OCI-LY1 (cell line): Measurements from ENCODE around the gene DIRAS1.

Source experiments
- H2AFZ ChIP-seq: fragments of 200-600 bp; sonication (generic), shearing (Covaris generic); 2 replicates; pipeline ENCODE4 v1.6.0; 2014; ENCODE audit warnings: antibody characterized with exemption, mild to moderate bottlenecking, low read length
- H3F3A ChIP-seq: fragments of 200-600 bp; sonication (generic), shearing (Covaris generic); 2 replicates; pipeline ENCODE4 v1.6.0; 2014; ENCODE audit warnings: mild to moderate bottlenecking, antibody characterized with exemption, low read length, moderate library complexity; ENCODE audit not compliant: insufficient read depth
- H3K27ac ChIP-seq: fragments of 200-600 bp; sonication (generic); 2 replicates; pipeline ENCODE4 v1.5.1; 2014; ENCODE audit warnings: low read length, mixed run types, mild to moderate bottlenecking, low read depth; ENCODE audit not compliant: poor library complexity, severe bottlenecking
- H3K27me3 ChIP-seq: fragments of 200-600 bp; sonication (generic); 2 replicates; pipeline ENCODE4 v1.6.0; 2014; ENCODE audit warnings: antibody characterized with exemption, mild to moderate bottlenecking, low read length, moderate library complexity; ENCODE audit not compliant: insufficient read depth
- H3K36me3 ChIP-seq: fragments of 200-600 bp; sonication (generic); 2 replicates; pipeline ENCODE4 v1.6.1; 2014; ENCODE audit warnings: mild to moderate bottlenecking, antibody characterized with exemption, low read length, moderate library complexity, mixed read lengths; ENCODE audit not compliant: insufficient read depth
- H3K4me1 ChIP-seq: fragments of 200-600 bp; sonication (generic); 2 replicates; pipeline ENCODE4 v1.5.1; 2014; ENCODE audit warnings: mild to moderate bottlenecking, low read length, moderate library complexity; ENCODE audit not compliant: insufficient read depth, severe bottlenecking
- H3K4me2 ChIP-seq: fragments of 200-600 bp; sonication (generic), shearing (Covaris generic); 2 replicates; pipeline ENCODE4 v1.6.1; 2014; ENCODE audit warnings: low read length
- H3K4me3 ChIP-seq: fragments of 200-600 bp; sonication (generic); 2 replicates; pipeline ENCODE4 v1.5.1; 2014; ENCODE audit warnings: low read length, low read depth, mild to moderate bottlenecking, mixed read lengths; ENCODE audit not compliant: poor library complexity, severe bottlenecking
- H3K79me2 ChIP-seq: fragments of 200-600 bp; shearing (Covaris generic); 2 replicates; pipeline ENCODE4 v1.6.1; 2016; ENCODE audit warnings: mixed run types, low read length, mixed read lengths; ENCODE audit not compliant: insufficient read depth
- H3K9ac ChIP-seq: fragments of 200-600 bp; sonication (generic), shearing (Covaris generic); 2 replicates; pipeline ENCODE4 v1.6.1; 2014; ENCODE audit warnings: mild to moderate bottlenecking, low read length, mixed read lengths
- H3K9me2 ChIP-seq: fragments of 200-600 bp; sonication (generic), shearing (Covaris generic); 2 replicates; pipeline ENCODE4 v1.6.1; 2014; ENCODE audit warnings: low read depth, mild to moderate bottlenecking, low read length, mixed read lengths
- H3K9me3 ChIP-seq: fragments of 200-600 bp; shearing (Covaris generic); 2 replicates; pipeline ENCODE4 v1.6.1; 2014; ENCODE audit warnings: low read length, mixed read lengths
- H4K20me1 ChIP-seq: fragments of 200-600 bp; sonication (generic), shearing (Covaris generic); 2 replicates; pipeline ENCODE4 v1.6.0; 2016; ENCODE audit warnings: mild to moderate bottlenecking, low read length; ENCODE audit not compliant: insufficient read depth
- EZH2 ChIP-seq: fragments of 200-600 bp; sonication (generic), shearing (Covaris generic); IDR thresholded peaks from 2 replicates; pipeline ENCODE4 v1.8.0; 2017; ENCODE audit warnings: borderline replicate concordance, mixed run types, mild to moderate bottlenecking, antibody characterized with exemption, low read length, moderate library complexity, mixed read lengths
- TF ChIP-seq, protein P1 (sequence below): fragments of 200-600 bp; sonication (generic), shearing (Covaris generic); IDR thresholded peaks from 2 replicates; pipeline ENCODE4 v1.5.1; 2017; ENCODE audit warnings: mild to moderate bottlenecking, antibody characterized with exemption, low read length, moderate library complexity, mixed read lengths

The DIRAS1 gene

DNA sequence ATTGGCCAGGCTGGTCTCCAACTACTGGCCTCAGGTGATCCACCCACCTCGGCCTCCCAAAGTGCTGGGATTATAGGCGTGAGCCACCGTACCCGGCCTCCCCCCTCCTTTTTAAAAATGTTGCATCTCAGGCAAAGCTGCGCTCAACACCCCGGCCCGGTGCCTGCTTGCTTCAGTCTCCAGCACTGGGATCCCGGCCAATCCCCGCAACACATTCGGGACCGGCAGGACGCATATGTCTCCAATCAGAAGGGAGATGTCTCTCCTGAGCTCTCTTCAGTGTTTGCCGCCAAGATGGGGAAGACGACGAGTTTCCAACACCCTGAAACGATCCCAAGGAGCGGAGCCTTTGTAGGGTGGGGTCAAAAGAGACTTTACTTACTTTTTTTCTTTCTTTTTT, 34.8 kb downstream of the DIRAS1 start:
- no peak for TF ChIP-seq EZH2
- TF ChIP-seq, protein P1, sequence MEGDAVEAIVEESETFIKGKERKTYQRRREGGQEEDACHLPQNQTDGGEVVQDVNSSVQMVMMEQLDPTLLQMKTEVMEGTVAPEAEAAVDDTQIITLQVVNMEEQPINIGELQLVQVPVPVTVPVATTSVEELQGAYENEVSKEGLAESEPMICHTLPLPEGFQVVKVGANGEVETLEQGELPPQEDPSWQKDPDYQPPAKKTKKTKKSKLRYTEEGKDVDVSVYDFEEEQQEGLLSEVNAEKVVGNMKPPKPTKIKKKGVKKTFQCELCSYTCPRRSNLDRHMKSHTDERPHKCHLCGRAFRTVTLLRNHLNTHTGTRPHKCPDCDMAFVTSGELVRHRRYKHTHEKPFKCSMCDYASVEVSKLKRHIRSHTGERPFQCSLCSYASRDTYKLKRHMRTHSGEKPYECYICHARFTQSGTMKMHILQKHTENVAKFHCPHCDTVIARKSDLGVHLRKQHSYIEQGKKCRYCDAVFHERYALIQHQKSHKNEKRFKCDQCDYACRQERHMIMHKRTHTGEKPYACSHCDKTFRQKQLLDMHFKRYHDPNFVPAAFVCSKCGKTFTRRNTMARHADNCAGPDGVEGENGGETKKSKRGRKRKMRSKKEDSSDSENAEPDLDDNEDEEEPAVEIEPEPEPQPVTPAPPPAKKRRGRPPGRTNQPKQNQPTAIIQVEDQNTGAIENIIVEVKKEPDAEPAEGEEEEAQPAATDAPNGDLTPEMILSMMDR = no peak

DNA sequence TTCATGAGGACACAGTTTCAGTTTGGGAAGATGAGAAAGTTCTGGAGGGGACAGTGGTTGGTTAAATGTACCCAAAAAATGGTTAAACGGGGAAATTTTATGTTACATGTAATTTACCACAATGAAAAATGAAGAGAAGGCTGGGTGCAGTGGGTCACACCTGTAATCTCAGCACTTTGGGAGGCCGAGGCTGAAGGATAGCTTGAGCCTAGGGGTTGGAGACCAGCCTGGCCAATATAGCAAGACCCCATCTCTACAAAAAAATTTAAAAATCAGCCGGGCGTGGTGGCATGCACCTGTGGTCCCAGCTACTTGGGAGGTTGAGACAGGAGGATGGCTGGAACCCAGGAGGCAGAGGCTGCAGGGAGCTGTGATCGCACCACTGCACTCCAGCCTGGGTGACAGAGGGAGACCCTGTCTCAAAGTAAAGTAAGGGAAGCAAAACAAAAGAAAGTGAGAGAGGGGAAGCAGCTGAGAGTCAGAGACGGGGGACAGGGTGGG, 35.9 kb downstream of the DIRAS1 start:
- H3K36me3 ChIP-seq = no peaks in the 10 kb centered on the region; the same call in 1 of the 2 replicates
- H3K9me2 ChIP-seq = no peaks in the 10 kb centered on the region
- no peaks in the 10 kb centered on the region for H3K9me3 ChIP-seq
- no peak overlapping the region for H3K4me3 ChIP-seq
- H3F3A ChIP-seq = no peaks in the 10 kb centered on the region
- no peaks in the 10 kb centered on the region; the same call in 1 of the 2 replicates for H3K27me3 ChIP-seq
- H4K20me1 ChIP-seq = no peaks in the 10 kb centered on the region
- no peak overlapping the region for H2AFZ ChIP-seq
- no peak overlapping the region for H3K4me2 ChIP-seq
- H3K9ac ChIP-seq = no peak overlapping the region
- H3K4me1 ChIP-seq = peaks cover 13% of the 10 kb centered on the region
- TF ChIP-seq EZH2 = no peak
- TF ChIP-seq, protein P1 = no peak
- no peak overlapping the region for H3K27ac ChIP-seq
- no peaks in the 10 kb centered on the region for H3K79me2 ChIP-seq

More for the DNA sequence above, 34.8 kb downstream of the DIRAS1 start:
- no peak overlapping the region for H2AFZ ChIP-seq
- H3K4me1 ChIP-seq = peaks cover 4% of the 10 kb centered on the region
- no peaks in the 10 kb centered on the region; the same call in 1 of the 2 replicates for H3K36me3 ChIP-seq
- no peaks in the 10 kb centered on the region for H3K9me3 ChIP-seq
- no peaks in the 10 kb centered on the region for H4K20me1 ChIP-seq
- H3K4me3 ChIP-seq = no peak overlapping the region
- no peaks in the 10 kb centered on the region for H3K79me2 ChIP-seq
- H3K9ac ChIP-seq = no peak overlapping the region
- H3K9me2 ChIP-seq = no peaks in the 10 kb centered on the region
- no peak overlapping the region for H3K27ac ChIP-seq
- H3F3A ChIP-seq = no peaks in the 10 kb centered on the region
- H3K27me3 ChIP-seq = no peaks in the 10 kb centered on the region; the same call in 1 of the 2 replicates
- H3K4me2 ChIP-seq = no peak overlapping the region

DNA sequence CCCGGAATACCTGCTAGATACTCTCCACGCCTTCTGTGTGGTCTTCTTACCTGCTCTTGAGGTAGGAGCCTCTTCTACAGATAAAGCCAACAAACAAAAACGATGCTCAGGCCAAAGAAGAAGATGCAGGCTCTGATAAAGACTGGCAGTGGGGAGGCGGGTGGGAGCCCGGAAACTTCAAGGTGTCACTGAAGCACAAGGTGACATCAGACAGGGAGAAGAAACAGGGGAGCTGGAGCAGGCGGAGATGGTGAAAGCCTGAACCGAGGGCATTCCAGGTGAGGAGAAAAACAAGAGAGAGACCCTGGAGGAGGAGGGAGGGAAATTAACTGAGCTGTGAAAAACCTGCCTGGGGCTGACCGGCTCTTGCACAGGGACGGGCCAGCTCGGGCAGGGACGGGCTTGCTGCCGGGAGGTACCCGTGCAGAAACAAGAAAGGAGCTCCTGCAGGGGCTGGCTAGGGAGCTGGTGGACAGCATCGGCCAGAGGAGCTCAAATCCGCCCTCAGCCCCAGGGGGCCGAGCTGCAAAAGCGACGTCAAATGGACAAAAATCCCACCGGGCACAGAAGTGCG, 37.7 kb downstream of the DIRAS1 start:
- Histone ChIP-seq H3F3A (no peaks in the 10 kb centered on the region), H3K27me3 (peaks cover 4% of the 10 kb centered on the region; the same call in 1 of the 2 replicates), H3K4me1 (peaks cover 13% of the 10 kb centered on the region), H3K9me3 (peaks cover 4% of the 10 kb centered on the region; the same call in 1 of the 2 replicates), H3K4me3 (no peak overlapping the region), H3K36me3 (no peaks in the 10 kb centered on the region; the same call in 1 of the 2 replicates), H2AFZ (no peak overlapping the region), H3K9me2 (no peaks in the 10 kb centered on the region), H3K79me2 (no peaks in the 10 kb centered on the region), H3K27ac (no peak overlapping the region), H3K9ac (no peak overlapping the region), H3K4me2 (no peak overlapping the region), H4K20me1 (no peaks in the 10 kb centered on the region)
- TF ChIP-seq, protein P1 = no peak
- no peak for TF ChIP-seq EZH2
